Erythroblast (primary cell): ENCODE measurements around the gene SNX2.

Experiments used
- GATA1 ChIP-seq: IDR thresholded peaks from 2 replicates; pipeline ENCODE4 v1.6.1; 2011; ENCODE audit warnings: low read depth, mild to moderate bottlenecking, control low read depth, low read length, moderate library complexity
- POLR2A ChIP-seq: IDR thresholded peaks from 2 replicates; pipeline ENCODE4 v1.6.1; 2011; ENCODE audit warnings: mild to moderate bottlenecking, low read length

DNA sequence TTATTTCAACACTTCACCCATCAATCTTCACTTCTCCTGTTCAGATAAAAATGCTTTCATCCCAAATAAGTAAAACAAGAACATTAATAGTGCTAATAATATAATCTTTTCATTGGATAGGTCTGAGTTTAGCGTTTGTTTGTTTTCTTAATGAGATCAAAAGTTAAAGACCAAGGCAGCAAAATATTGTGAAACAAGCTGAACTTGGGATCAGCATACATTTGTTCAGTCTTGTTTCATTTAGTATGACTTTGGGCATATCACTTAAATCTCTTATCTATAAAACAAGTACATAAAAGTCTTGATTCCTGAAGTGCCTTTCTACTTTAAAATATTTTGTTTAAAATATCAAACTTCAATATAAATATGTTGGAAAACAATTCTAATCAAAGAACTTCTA, 57.1 kb downstream of the SNX2 start:
- TF ChIP-seq POLR2A (no peak), GATA1 (no peak)
